Dermis microvascular lymphatic vessel endothelial cell (primary cell): ENCODE measurements around the gene HNMT. TPM values are rescaled to one million over a fixed set of nuclear protein-coding genes. Genes with fewer than 3 reads are reported as not detected.
A peak's percentile ranks its signal among the peaks of the same experiment; 100 is the strongest.
"Not testable (repeated sequence)": the region's sequence is repeated elsewhere in the genome, so short reads cannot be mapped to it uniquely, and the experiment has no call there.

Experiments
- DNase-seq, 2 donors: peaks; one replicate each; pipeline versions ENCODE4 v3.0.0 to v3.0.0-alpha.2; 2010; ENCODE audit warnings: low read depth in 2 of 2
- total RNA-seq: library from RNA; depleted of rRNA; stranded (reverse); fragments of >200 nt; gene quantifications from 2 replicates; pipeline ENCODE4 v1.2.1, GENCODE V29; 2014

The HNMT gene
- total RNA-seq, 1 donor from 2014 or later = 3.0 TPM

GRCh38 chr2:138042311-138042710 is 78.0 kb downstream of the HNMT start:
- no peak for DNase-seq

GRCh38 chr2:138043588-138043987 is 79.3 kb downstream of the HNMT start:
- not testable (repeated sequence) for DNase-seq

DNA sequence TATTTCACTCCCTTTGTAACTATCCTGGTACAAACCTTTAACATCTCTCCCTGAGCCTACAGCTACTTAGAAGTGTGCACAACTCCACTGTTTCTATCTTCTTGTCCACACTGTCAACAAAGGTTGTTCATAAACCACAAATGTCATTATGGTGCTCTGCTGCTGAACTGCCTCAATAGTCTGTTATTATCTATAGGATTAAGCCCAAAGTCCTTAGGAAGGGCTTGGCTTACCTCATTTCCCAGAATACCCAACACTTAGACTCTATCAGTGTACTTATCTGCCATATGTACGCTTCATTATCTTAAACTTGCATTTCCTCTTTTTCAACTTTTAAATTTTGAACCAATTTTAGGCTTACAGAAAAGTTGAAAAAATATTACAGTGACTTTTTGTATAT is 94.2 kb downstream of the HNMT start:
- no peak for DNase-seq

GRCh38 chr2:138059487-138060300 is 95.4 kb downstream of the HNMT start:
- no peak for DNase-seq

- DNase-seq = peak; percentile 68 to 73
Observed at GRCh38 chr2:138060301-138060635, 96.0 kb downstream of the HNMT start.

DNA sequence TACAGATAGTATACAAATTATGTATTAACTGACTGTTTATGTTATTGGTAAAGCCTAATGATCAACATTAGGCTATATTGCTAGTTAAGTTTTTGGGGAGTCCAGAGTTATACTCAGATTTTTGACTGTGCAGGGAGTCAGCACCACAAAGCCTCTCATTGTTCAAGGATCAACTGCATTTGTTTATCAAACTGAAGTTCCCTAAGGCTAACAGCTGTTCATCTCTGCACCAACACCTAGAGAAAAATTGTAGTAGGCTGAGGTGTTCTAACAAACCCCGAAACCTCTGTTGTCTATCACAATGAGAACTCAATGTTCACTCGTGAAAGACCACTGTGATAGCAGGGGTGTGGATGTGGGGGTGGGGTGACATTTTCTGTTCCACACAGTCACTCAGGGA is 97.7 kb downstream of the HNMT start:
- no peak for DNase-seq

DNA sequence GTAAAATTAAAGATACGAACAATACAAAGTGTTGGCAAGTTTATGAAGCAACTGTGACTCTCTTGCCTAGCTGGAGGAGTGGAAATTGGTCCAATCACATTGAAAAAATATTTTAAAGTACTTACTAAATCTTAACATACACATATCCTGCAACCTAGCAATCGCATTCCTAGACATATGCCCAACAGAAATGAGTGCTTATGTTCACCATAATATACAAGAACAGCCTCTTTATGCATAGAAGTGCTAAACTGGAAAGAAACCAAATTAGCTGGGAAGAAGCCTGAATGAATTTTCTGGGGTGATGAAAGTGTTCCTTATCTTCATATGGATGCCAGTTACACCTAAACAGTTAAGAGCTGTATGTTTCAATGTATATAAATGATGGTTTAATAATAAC is 98.9 kb downstream of the HNMT start:
- DNase-seq = no peak
